ENCODE data around the gene CTAGE6.
"Not testable (repeated sequence)": the region's sequence is repeated elsewhere in the genome, so short reads cannot be mapped to it uniquely, and the experiment has no call there.

Gene CTAGE6

GRCh38 chr7:143714581-143715454 lies 42.7 kb downstream of the CTAGE6 start:
- not testable (repeated sequence) for DNase-seq (ENCODE audit: low read depth)

- DNase-seq (ENCODE audit: low read depth) = not testable (repeated sequence)
Measured at GRCh38 chr7:143712381-143712780, 45.1 kb downstream of the CTAGE6 start.

DNA sequence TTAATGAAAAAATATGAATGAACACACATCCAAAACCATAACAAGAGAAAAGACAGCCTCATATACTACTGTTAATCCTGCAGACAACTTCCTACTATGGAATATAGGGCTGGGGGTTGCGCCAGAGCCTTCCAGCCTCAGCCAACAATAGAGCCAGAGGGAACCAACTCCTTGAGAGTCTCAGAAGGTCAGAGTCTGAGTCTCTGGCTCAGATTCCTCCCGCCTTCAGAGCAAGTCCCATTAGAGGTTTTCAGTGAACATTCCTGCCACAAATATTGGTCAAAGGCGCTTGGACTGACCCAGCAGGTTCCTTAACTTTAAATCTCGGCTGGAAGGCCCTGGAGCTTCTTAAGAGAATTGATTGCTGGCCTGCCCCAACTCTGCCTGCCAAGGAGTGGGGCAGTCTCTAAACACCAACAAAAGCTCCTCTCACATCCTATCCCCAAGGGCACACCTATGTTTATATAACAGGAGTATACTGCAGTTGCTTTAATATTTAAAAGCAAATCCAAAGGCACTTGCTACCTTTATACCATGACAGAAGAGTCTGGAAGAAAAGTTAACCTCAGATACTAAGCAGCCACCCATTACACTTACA lies 45.7 kb downstream of the CTAGE6 start:
- not testable (repeated sequence) for DNase-seq (ENCODE audit: low read depth)

DNA sequence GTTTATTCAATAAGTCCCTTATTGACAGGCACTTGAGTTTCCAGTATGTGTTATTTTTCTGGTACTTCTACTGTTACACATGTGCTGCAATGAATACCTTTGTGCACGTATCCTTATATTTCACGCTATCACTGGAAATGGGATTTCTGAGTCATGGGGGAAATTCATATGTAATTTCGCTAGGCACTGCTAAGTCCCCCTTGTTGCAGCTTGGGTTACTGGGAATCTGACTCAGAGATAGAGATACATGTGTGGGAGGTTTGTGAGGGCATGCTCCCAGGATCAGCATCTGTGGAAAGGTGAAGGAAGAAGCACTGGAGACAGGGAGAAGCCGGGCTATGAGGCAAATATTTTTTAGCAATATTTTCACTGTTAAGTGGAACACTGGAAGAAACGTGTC lies 47.6 kb downstream of the CTAGE6 start:
- not testable (repeated sequence) for DNase-seq (ENCODE audit: low read depth)
